Measurements from ENCODE around the gene REP15. TPM values are rescaled to one million over a fixed set of nuclear protein-coding genes. Genes with fewer than 3 reads are reported as not detected.

Gene REP15, protein sequence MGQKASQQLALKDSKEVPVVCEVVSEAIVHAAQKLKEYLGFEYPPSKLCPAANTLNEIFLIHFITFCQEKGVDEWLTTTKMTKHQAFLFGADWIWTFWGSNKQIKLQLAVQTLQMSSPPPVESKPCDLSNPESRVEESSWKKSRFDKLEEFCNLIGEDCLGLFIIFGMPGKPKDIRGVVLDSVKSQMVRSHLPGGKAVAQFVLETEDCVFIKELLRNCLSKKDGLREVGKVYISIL
- total RNA-seq (2021) (0.63 and 1.4 TPM in 2 replicates), Bru-seq, nascent RNA (percentile 77 among the genes with signal in this experiment), BruChase-seq, experiment 1, labeled RNA remaining after a 2-hour chase (percentile 48 among the genes with signal in this experiment), BruChase-seq, experiment 2, labeled RNA remaining after a 6-hour chase (percentile 66 among the genes with signal in this experiment)
- long read RNA-seq = 0 reads

- H3K4me3 ChIP-seq = no peak within 1 kb of the TSS
- H4K20me1 ChIP-seq (ENCODE audit: insufficient read depth) = no peaks in the 10 kb centered on the region
- no peak within 1 kb of the TSS for H3K4me2 ChIP-seq
- no peaks in the 10 kb centered on the region for H3K36me3 ChIP-seq (ENCODE audit: low read depth)
- H3K27ac ChIP-seq = no peak within 1 kb of the TSS
- intact Hi-C loops (cut with micrococcal nuclease; ENCODE audit: unreplicated experiment) = no loop called here
- POLR2A ChIA-PET (ENCODE audit: unreplicated experiment) = no interaction called here
- H3K79me2 ChIP-seq (ENCODE audit: low read depth) = no peaks in the 10 kb centered on the region
- no peaks in the 10 kb centered on the region for H3K27me3 ChIP-seq (ENCODE audit: insufficient read depth, low read depth)
- DNase-seq = no peak
- H2AFZ ChIP-seq = no peak within 1 kb of the TSS
- no peaks in the 10 kb centered on the region for H3K9me3 ChIP-seq (ENCODE audit: insufficient read depth, low read depth)
- BruUV-seq (replicated peaks) = no TSS peak
- no peaks in the 10 kb centered on the region for H3K9me2 ChIP-seq (ENCODE audit: insufficient read depth)
- no peaks in the 10 kb centered on the region for H3K4me1 ChIP-seq (replicated peaks; ENCODE audit: insufficient read depth)
- TF ChIP-seq EZH2 (IDR thresholded peaks at IDR 0.05; ENCODE audit: low read depth) = no peak
- no peak for TF ChIP-seq CTCF (conservative IDR thresholded peaks at IDR 0.05)
- CTCF ChIA-PET = no interaction called here
- H3F3A ChIP-seq (ENCODE audit: insufficient read depth, low read depth) = no peaks in the 10 kb centered on the region
These were observed at the start of gene REP15 for GRCh38 chr12:27696293-27696652. Gene REP15, plus strand, starts transcription at chr12:27696447. Its CDS starts 116 bp downstream, at chr12:27696563.

DNA sequence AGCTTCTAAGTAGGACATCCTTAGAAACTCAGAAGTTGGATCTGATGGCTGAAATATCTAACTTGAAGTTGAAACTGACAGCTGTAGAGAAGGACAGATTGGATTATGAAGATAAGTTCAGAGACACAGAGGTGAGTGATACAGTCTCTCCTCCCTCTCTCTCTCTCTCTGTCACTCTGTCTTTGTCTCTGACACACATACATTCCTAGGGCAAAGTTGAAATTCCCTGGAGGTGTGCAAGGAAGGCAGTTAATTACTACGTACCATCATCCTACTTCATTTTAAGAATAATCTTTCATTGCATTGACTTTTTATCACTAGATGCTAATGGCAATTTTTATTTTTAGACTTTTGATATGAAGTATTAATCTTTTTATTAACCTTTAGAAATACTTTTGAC lies 46.2 kb upstream of the REP15 start:
- intact Hi-C loops (cut with micrococcal nuclease; ENCODE audit: unreplicated experiment) = loop anchor here (5.0 kb wide), 1 partner anchor 323 kb away; no protein-coding TSS in a partner anchor
- POLR2A ChIA-PET (ENCODE audit: unreplicated experiment) = interaction anchor here (0.6 kb wide), 1 partner anchor 319 kb away, joined by 3 read pairs; no protein-coding TSS in a partner anchor
- Histone ChIP-seq H3K4me2 (no peak overlapping the region), H2AFZ (no peak overlapping the region), H4K20me1 (ENCODE audit: insufficient read depth) (0 out of 2 replicates have a peak, but pooled peaks cover 3% of the 10 kb centered on the region), H3K4me1 (replicated peaks; ENCODE audit: insufficient read depth) (no peaks in the 10 kb centered on the region), H3K9me2 (ENCODE audit: insufficient read depth) (no peaks in the 10 kb centered on the region), H3K27me3 (ENCODE audit: insufficient read depth, low read depth) (no peaks in the 10 kb centered on the region), H3K4me3 (no peak overlapping the region), H3F3A (ENCODE audit: insufficient read depth, low read depth) (peaks cover 9% of the 10 kb centered on the region), H3K27ac (no peak overlapping the region), H3K36me3 (ENCODE audit: low read depth) (no peaks in the 10 kb centered on the region; the same call in 1 of the 2 replicates), H3K79me2 (ENCODE audit: low read depth) (no peaks in the 10 kb centered on the region), H3K9me3 (ENCODE audit: insufficient read depth, low read depth) (no peaks in the 10 kb centered on the region)
- no peak for DNase-seq
- TF ChIP-seq CTCF (conservative IDR thresholded peaks at IDR 0.05) (no peak), EZH2 (IDR thresholded peaks at IDR 0.05; ENCODE audit: low read depth) (no peak)
- no TSS peak for BruUV-seq (replicated peaks)
- CTCF ChIA-PET = no interaction called here

GRCh38 chr12:27651201-27651600 lies 45.0 kb upstream of the REP15 start:
- Histone ChIP-seq H2AFZ (no peak overlapping the region), H3K36me3 (ENCODE audit: low read depth) (no peaks in the 10 kb centered on the region; the same call in 1 of the 2 replicates), H3K27me3 (ENCODE audit: insufficient read depth, low read depth) (no peaks in the 10 kb centered on the region), H4K20me1 (ENCODE audit: insufficient read depth) (0 out of 2 replicates have a peak, but pooled peaks cover 3% of the 10 kb centered on the region), H3K9me3 (ENCODE audit: insufficient read depth, low read depth) (no peaks in the 10 kb centered on the region), H3K4me1 (replicated peaks; ENCODE audit: insufficient read depth) (no peaks in the 10 kb centered on the region), H3K4me3 (no peak overlapping the region), H3K27ac (no peak overlapping the region), H3F3A (ENCODE audit: insufficient read depth, low read depth) (peaks cover 9% of the 10 kb centered on the region), H3K4me2 (no peak overlapping the region), H3K9me2 (ENCODE audit: insufficient read depth) (no peaks in the 10 kb centered on the region), H3K79me2 (ENCODE audit: low read depth) (no peaks in the 10 kb centered on the region)
- no TSS peak for BruUV-seq (replicated peaks)
- intact Hi-C loops (cut with micrococcal nuclease; ENCODE audit: unreplicated experiment) = loop anchor here (5.0 kb wide), 1 partner anchor 324 kb away; no protein-coding TSS in a partner anchor
- POLR2A ChIA-PET (ENCODE audit: unreplicated experiment) = no interaction called here
- CTCF ChIA-PET = interaction anchor here (0.7 kb wide), 1 partner anchor 262 kb away, joined by 3 read pairs; no protein-coding TSS in a partner anchor
- DNase-seq = no peak
- TF ChIP-seq CTCF (conservative IDR thresholded peaks at IDR 0.05) (no peak), EZH2 (IDR thresholded peaks at IDR 0.05; ENCODE audit: low read depth) (no peak)
